KBM-7 (cell line): ENCODE data around the gene PRR16.

Source experiments
- DNase-seq: peaks from one replicate; pipeline ENCODE4 v3.0.0-alpha.2; 2015
- in situ Hi-C: fragments of 300-500 bp; cut with MboI; formaldehyde crosslinking; loops from 2 replicates; pipeline ENCODE4 v1.14.3; 2020; ENCODE audit warnings: low sequenced_read_pairs, low pct_unique_long_range_greater_than_20kb, mixed read lengths

Gene PRR16

GRCh38 chr5:120614531-120615180 is 150.6 kb downstream of the PRR16 start:
- in situ Hi-C loops, result no loop called here
- DNase-seq, result peak; percentile 46

- in situ Hi-C loops, result no loop called here
- DNase-seq, result no peak
Observed at GRCh38 chr5:120615967-120616645, 152.0 kb downstream of the PRR16 start.

- in situ Hi-C loops, result no loop called here
- DNase-seq, result no peak
Observed at GRCh38 chr5:120621339-120621738, 157.2 kb downstream of the PRR16 start.

- DNase-seq, result no peak
- in situ Hi-C loops, result no loop called here
Observed at GRCh38 chr5:120624021-120624563, 160.0 kb downstream of the PRR16 start.

- in situ Hi-C loops, result no loop called here
Observed at GRCh38 chr5:120628156-120628555, 164.1 kb downstream of the PRR16 start.

GRCh38 chr5:120630550-120630949 is 166.4 kb downstream of the PRR16 start:
- in situ Hi-C loops, result no loop called here
- peak; percentile 61 for DNase-seq

More at GRCh38 chr5:120628156-120628555, 164.1 kb downstream of the PRR16 start:
- no peak for DNase-seq

GRCh38 chr5:120631611-120632010 is 167.5 kb downstream of the PRR16 start:
- in situ Hi-C loops, result no loop called here
- DNase-seq, result no peak

GRCh38 chr5:120632430-120632829 is 168.3 kb downstream of the PRR16 start:
- in situ Hi-C loops, result no loop called here
- DNase-seq, result no peak

- DNase-seq, result no peak
- in situ Hi-C loops, result no loop called here
Observed at GRCh38 chr5:120638449-120638848, 174.3 kb downstream of the PRR16 start.

GRCh38 chr5:120640778-120641177 is 176.7 kb downstream of the PRR16 start:
- in situ Hi-C loops, result no loop called here
- DNase-seq, result no peak

GRCh38 chr5:120644516-120644915 is 180.4 kb downstream of the PRR16 start:
- DNase-seq, result no peak
- in situ Hi-C loops, result no loop called here

- DNase-seq, result peak; percentile 57
- in situ Hi-C loops, result no loop called here
Observed at GRCh38 chr5:120655828-120656435, 191.8 kb downstream of the PRR16 start.

GRCh38 chr5:120657104-120657503 is 193.0 kb downstream of the PRR16 start:
- in situ Hi-C loops, result no loop called here
- no peak for DNase-seq

GRCh38 chr5:120677481-120677880 is 213.4 kb downstream of the PRR16 start:
- in situ Hi-C loops, result no loop called here
- DNase-seq, result peak; percentile 45

- DNase-seq, result no peak
- in situ Hi-C loops, result no loop called here
Observed at GRCh38 chr5:120678279-120678678, 214.2 kb downstream of the PRR16 start.

GRCh38 chr5:120682851-120683250 is 218.8 kb downstream of the PRR16 start:
- in situ Hi-C loops, result no loop called here
- no peak for DNase-seq

- DNase-seq, result no peak
Observed at GRCh38 chr5:120683580-120683979, 219.5 kb downstream of the PRR16 start.

GRCh38 chr5:120684213-120684612 is 220.1 kb downstream of the PRR16 start:
- in situ Hi-C loops, result no loop called here
- peak; percentile 31 for DNase-seq

More at GRCh38 chr5:120683580-120683979, 219.5 kb downstream of the PRR16 start:
- in situ Hi-C loops, result no loop called here

- peak; percentile 40 for DNase-seq
- in situ Hi-C loops, result no loop called here
Observed at GRCh38 chr5:120684749-120685415, 220.8 kb downstream of the PRR16 start.
